Liver (tissue), 3 donors: ENCODE data around the gene SDR39U1.
"Not testable (repeated sequence)": the region's sequence is repeated elsewhere in the genome, so short reads cannot be mapped to it uniquely, and the experiment has no call there.

Experiments used
- ATF3 ChIP-seq: IDR thresholded peaks from 2 replicates; pipeline ENCODE4 v1.6.1; 2016; ENCODE audit warnings: antibody characterized with exemption
- CTCF ChIP-seq: fragments of 150-350 bp; IDR thresholded peaks from 2 replicates; pipeline ENCODE4 v1.5.1; 2017; ENCODE audit warnings: improper control_type of control experiment, low read depth, low read length; ENCODE audit not compliant: missing input control
- FOXA1 ChIP-seq: IDR thresholded peaks from 2 replicates; pipeline ENCODE4 v1.6.1; 2016; ENCODE audit warnings: antibody characterized with exemption
- GABPA ChIP-seq, 2 donors: IDR thresholded peaks in 1 of 2; conservative IDR thresholded peaks in 1 of 2; 2 replicates each; pipeline ENCODE4 v1.6.1; 2016; ENCODE audit warnings: antibody characterized with exemption in 2 of 2, mild to moderate bottlenecking in 1 of 2, moderate library complexity in 1 of 2
- HNF4A ChIP-seq, 2 donors: conservative IDR thresholded peaks; 2 replicates each; pipeline ENCODE4 v1.6.1; 2016; ENCODE audit warnings: antibody characterized with exemption in 2 of 2, mild to moderate bottlenecking in 2 of 2
- JUND ChIP-seq, 2 donors: IDR thresholded peaks; 2 replicates each; pipeline ENCODE4 v1.6.1; 2016; ENCODE audit warnings: antibody characterized with exemption in 2 of 2
- MAX ChIP-seq: IDR thresholded peaks from 2 replicates; pipeline ENCODE4 v1.6.1; 2016; ENCODE audit warnings: antibody characterized with exemption
- RAD21 ChIP-seq, 2 donors: IDR thresholded peaks; 2 replicates each; pipeline ENCODE4 v1.6.1; 2016; ENCODE audit warnings: antibody characterized with exemption in 2 of 2, mild to moderate bottlenecking in 2 of 2
- REST ChIP-seq: IDR thresholded peaks from 2 replicates; pipeline ENCODE4 v1.6.1; 2016; ENCODE audit warnings: antibody characterized with exemption, mild to moderate bottlenecking
- TAF1 ChIP-seq: conservative IDR thresholded peaks from 2 replicates; pipeline ENCODE4 v1.6.1; 2016; ENCODE audit warnings: antibody characterized with exemption, mild to moderate bottlenecking
- donor health status: healthy.
- donor health status: healthy.

- TF ChIP-seq ATF3; CTCF; GABPA (IDR thresholded peaks at IDR 0.05 in 1 of 2, conservative IDR thresholded peaks at IDR 0.05 in 1 of 2); FOXA1; TAF1; REST; RAD21 (IDR thresholded peaks at IDR 0.05); MAX; HNF4A (conservative IDR thresholded peaks at IDR 0.05); JUND (IDR thresholded peaks at IDR 0.05): not testable (repeated sequence)
Measured at GRCh38 chr14:24482699-24483303, 40.2 kb upstream of the SDR39U1 start.
